Stimulated activated naive B cell treated with anti-CD40 and anti-IgM and Interleukin-4, amounts not matched to agents 10 μg/mL and 1 μg/mL and 100 μg/mL, for 72 hours (primary cell): Measurements from ENCODE around the gene BTBD16.

Experiments
- ATAC-seq, 2 donors: fragments of 150-1000 bp; cut with Tn5 transposase; replicated peaks; 2 replicates each; pipeline ENCODE4 v1.10.0; 2021; ENCODE audit warnings: moderate library complexity in 1 of 2
- DNase-seq: peaks from one replicate; pipeline ENCODE4 v3.0.0; 2021
- H3K27ac Mint-ChIP-seq: one replicate; pipeline ENCODE4 v1.8.0; 2022; ENCODE audit warnings: mild to moderate bottlenecking, mixed read lengths
- H3K27me3 Mint-ChIP-seq, 2 donors: one replicate each; pipeline ENCODE4 v1.8.0; 2022; ENCODE audit warnings: mixed read lengths in 2 of 2
- H3K36me3 Mint-ChIP-seq, 2 donors: one replicate each; pipeline ENCODE4 v1.8.0; 2022; ENCODE audit warnings: mixed read lengths in 2 of 2, mild to moderate bottlenecking in 1 of 2
- H3K4me1 Mint-ChIP-seq, 2 donors: one replicate each; pipeline ENCODE4 v1.8.0; 2022; ENCODE audit warnings: mixed read lengths in 2 of 2, mild to moderate bottlenecking in 1 of 2
- H3K4me3 Mint-ChIP-seq, 2 donors: one replicate each; pipeline ENCODE4 v1.8.0; 2022; ENCODE audit warnings: mild to moderate bottlenecking in 2 of 2, mixed read lengths in 2 of 2, moderate library complexity in 1 of 2
- H3K9me3 Mint-ChIP-seq, 2 donors: one replicate each; pipeline ENCODE4 v1.8.0; 2022; ENCODE audit warnings: mixed read lengths in 2 of 2, mild to moderate bottlenecking in 1 of 2

The BTBD16 gene

GRCh38 chr10:122255509-122256301, 15.4 kb upstream of the BTBD16 start:
- H3K4me1 Mint-ChIP-seq = no peaks in the 10 kb centered on the region
- H3K9me3 Mint-ChIP-seq = no peaks in the 10 kb centered on the region
- peaks cover 6 to 10% of the 10 kb centered on the region in 2 donors for H3K27me3 Mint-ChIP-seq
- ATAC-seq (no peak), DNase-seq (no peak)
- no peak overlapping the region for H3K4me3 Mint-ChIP-seq
- H3K27ac Mint-ChIP-seq = no peak overlapping the region
- H3K36me3 Mint-ChIP-seq = no peaks in the 10 kb centered on the region

DNA sequence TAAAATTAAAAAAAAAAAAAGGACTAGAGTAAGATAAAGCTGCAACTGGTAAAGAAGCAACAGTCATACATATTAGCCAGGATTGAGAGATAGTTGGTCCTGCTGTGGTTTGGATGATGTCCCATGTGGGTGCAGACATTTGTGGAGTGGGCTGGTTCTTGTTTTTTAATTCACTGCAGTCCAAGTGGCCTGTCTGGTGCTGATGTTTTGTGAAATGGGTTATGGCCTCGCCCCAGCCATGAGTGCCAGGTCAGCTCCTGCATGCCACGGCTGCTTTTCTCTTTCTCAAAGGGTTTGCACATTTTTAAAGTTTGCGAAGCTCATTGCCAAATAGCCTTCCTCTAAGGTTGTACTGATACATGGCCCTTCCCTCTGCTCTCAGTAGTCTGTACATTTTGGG, 14.1 kb upstream of the BTBD16 start:
- Mint-ChIP-seq H3K27me3 (peaks cover 6 to 10% of the 10 kb centered on the region in 2 donors), H3K9me3 (peaks cover 0 to 2% of the 10 kb centered on the region in 2 donors), H3K27ac (no peak overlapping the region), H3K4me1 (no peaks in the 10 kb centered on the region), H3K36me3 (no peaks in the 10 kb centered on the region), H3K4me3 (no peak overlapping the region)
- no peak for ATAC-seq
- DNase-seq = no peak

GRCh38 chr10:122258136-122259074, 12.7 kb upstream of the BTBD16 start:
- Mint-ChIP-seq H3K4me1 (no peaks in the 10 kb centered on the region), H3K36me3 (peaks cover 0 to 3% of the 10 kb centered on the region in 2 donors), H3K9me3 (peaks cover 5 to 7% of the 10 kb centered on the region in 2 donors), H3K27me3 (peaks cover 8 to 15% of the 10 kb centered on the region in 2 donors), H3K27ac (no peak overlapping the region), H3K4me3 (no peak overlapping the region)
- ATAC-seq = no peak
- DNase-seq = no peak

GRCh38 chr10:122259075-122259466, 12.0 kb upstream of the BTBD16 start:
- Mint-ChIP-seq H3K36me3 (peaks cover 0 to 4% of the 10 kb centered on the region in 2 donors), H3K9me3 (peaks cover 6 to 10% of the 10 kb centered on the region in 2 donors), H3K4me1 (no peaks in the 10 kb centered on the region), H3K27ac (no peak overlapping the region), H3K4me3 (no peak overlapping the region), H3K27me3 (peaks cover 15 to 22% of the 10 kb centered on the region in 2 donors)
- no peak for ATAC-seq
- DNase-seq = no peak

DNA sequence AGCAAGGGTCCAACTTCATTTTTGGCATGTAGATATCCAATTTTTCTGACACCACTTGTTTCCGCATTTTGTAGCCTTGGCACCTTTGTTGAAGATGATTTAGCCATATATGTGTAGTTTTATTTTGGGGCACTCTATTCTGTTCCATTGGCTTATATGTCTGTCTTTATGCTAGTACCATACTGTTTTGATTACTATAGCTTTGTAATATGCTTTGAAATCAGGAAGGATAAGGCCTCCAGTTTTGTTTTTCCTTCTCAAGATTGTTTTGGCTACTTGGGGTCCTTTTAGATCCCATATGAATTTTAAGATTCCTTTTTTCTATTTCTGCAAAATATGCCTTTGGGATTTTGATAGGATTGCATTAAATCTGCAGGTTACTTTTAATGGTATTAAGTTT, 9.5 kb upstream of the BTBD16 start:
- ATAC-seq (no peak), DNase-seq (no peak)
- Mint-ChIP-seq H3K9me3 (peaks cover 6 to 10% of the 10 kb centered on the region in 2 donors), H3K27me3 (peaks cover 17 to 30% of the 10 kb centered on the region in 2 donors), H3K4me1 (no peaks in the 10 kb centered on the region), H3K27ac (no peak overlapping the region), H3K36me3 (peaks cover 0 to 4% of the 10 kb centered on the region in 2 donors), H3K4me3 (no peak overlapping the region)

- ATAC-seq = no peak
- no peak overlapping the region for H3K27ac Mint-ChIP-seq
Observed at GRCh38 chr10:122263971-122264370, 7.1 kb upstream of the BTBD16 start.

DNA sequence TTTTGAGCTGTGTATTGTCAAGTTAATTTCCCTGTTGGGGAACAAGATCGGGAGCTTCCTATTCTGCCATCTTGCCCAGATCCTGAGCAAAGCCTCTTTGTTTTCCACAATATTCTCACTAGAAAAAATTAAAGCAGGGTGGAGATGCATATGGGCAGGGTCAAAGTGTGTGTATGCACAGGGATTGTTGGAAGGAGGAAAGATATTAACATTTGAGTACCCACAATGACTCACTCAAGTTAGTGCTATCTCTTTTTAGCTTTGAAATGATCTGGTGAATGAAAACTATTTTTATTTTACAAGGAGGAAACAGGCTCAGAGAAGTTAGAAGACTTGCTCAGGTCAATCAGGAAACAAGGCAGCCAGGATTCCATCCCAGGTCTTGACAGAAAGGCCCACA, 6.7 kb upstream of the BTBD16 start:
- Mint-ChIP-seq H3K27me3 (peaks cover 20 to 39% of the 10 kb centered on the region in 2 donors), H3K4me1 (no peaks in the 10 kb centered on the region), H3K9me3 (peaks cover 6 to 10% of the 10 kb centered on the region in 2 donors), H3K4me3 (no peak overlapping the region), H3K36me3 (peaks cover 0 to 4% of the 10 kb centered on the region in 2 donors), H3K27ac (no peak overlapping the region)
- DNase-seq = no peak
- ATAC-seq = no peak

More at GRCh38 chr10:122263971-122264370, 7.1 kb upstream of the BTBD16 start:
- DNase-seq = no peak
- Mint-ChIP-seq H3K4me1 (no peaks in the 10 kb centered on the region), H3K36me3 (peaks cover 0 to 4% of the 10 kb centered on the region in 2 donors), H3K27me3 (peaks cover 23 to 37% of the 10 kb centered on the region in 2 donors), H3K9me3 (peaks cover 6 to 10% of the 10 kb centered on the region in 2 donors), H3K4me3 (no peak overlapping the region)

GRCh38 chr10:122264931-122265330, 6.2 kb upstream of the BTBD16 start:
- Mint-ChIP-seq H3K4me1 (no peaks in the 10 kb centered on the region), H3K4me3 (no peak overlapping the region), H3K27ac (no peak overlapping the region), H3K36me3 (peaks cover 0 to 4% of the 10 kb centered on the region in 2 donors), H3K9me3 (peaks cover 6 to 10% of the 10 kb centered on the region in 2 donors), H3K27me3 (peaks cover 23 to 39% of the 10 kb centered on the region in 2 donors)
- DNase-seq (no peak), ATAC-seq (no peak)

- DNase-seq = no peak
- H3K27ac Mint-ChIP-seq = no peak overlapping the region
- peaks cover 23 to 40% of the 10 kb centered on the region in 2 donors for H3K27me3 Mint-ChIP-seq
- no peak overlapping the region for H3K4me3 Mint-ChIP-seq
- no peak for ATAC-seq
- H3K9me3 Mint-ChIP-seq = peaks cover 6 to 10% of the 10 kb centered on the region in 2 donors
- no peaks in the 10 kb centered on the region for H3K4me1 Mint-ChIP-seq
- H3K36me3 Mint-ChIP-seq = peaks cover 0 to 4% of the 10 kb centered on the region in 2 donors
Observed at GRCh38 chr10:122265896-122266295, 5.2 kb upstream of the BTBD16 start.

- peak; percentile 87 to 94 for ATAC-seq
- peak; percentile 27 for DNase-seq
- peaks cover 4 to 6% of the 10 kb centered on the region in 2 donors for H3K9me3 Mint-ChIP-seq
- H3K27me3 Mint-ChIP-seq = peaks cover 27 to 38% of the 10 kb centered on the region in 2 donors
- H3K4me3 Mint-ChIP-seq = no peak overlapping the region
- no peak overlapping the region for H3K27ac Mint-ChIP-seq
- H3K36me3 Mint-ChIP-seq = peaks cover 0 to 4% of the 10 kb centered on the region in 2 donors
- H3K4me1 Mint-ChIP-seq = no peaks in the 10 kb centered on the region
Observed at GRCh38 chr10:122267849-122268737, 3.0 kb upstream of the BTBD16 start.

DNA sequence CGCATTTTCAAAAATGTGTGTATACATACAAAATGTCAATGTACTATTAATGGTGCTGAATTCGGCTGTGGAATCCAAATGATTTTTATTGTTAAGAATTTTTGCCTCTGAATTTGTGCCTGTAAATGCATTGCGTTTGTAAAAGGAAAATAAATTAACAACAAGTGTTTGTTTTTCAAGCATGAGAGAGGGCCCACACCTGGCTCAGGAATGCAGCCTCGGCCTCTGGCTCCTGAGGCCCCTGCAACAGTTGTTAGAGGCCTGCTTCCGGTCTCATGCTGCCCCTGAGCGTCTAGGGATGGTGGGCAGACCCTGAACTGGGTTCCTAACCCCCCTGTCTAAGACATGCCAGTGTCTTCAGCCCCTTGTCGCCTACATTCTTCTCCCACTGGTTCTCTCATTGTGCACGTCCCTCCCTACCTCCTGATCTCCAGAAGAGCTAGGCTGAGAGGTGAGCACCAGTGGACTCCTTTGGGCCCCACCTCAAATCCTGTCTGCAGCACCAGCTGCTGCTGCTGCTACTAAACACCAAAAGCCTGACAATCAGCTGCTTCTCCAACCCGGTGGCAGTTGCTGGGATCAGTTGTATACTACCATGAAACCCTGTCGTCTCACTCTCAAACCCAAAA, 1.9 kb upstream of the BTBD16 start:
- no peaks in the 10 kb centered on the region for H3K4me1 Mint-ChIP-seq
- H3K9me3 Mint-ChIP-seq = no peaks in the 10 kb centered on the region
- no peak for DNase-seq
- no peak for ATAC-seq
- no peak overlapping the region for H3K4me3 Mint-ChIP-seq
- peaks cover 18 to 30% of the 10 kb centered on the region in 2 donors for H3K27me3 Mint-ChIP-seq
- H3K36me3 Mint-ChIP-seq = no peaks in the 10 kb centered on the region
- H3K27ac Mint-ChIP-seq = no peak overlapping the region

DNA sequence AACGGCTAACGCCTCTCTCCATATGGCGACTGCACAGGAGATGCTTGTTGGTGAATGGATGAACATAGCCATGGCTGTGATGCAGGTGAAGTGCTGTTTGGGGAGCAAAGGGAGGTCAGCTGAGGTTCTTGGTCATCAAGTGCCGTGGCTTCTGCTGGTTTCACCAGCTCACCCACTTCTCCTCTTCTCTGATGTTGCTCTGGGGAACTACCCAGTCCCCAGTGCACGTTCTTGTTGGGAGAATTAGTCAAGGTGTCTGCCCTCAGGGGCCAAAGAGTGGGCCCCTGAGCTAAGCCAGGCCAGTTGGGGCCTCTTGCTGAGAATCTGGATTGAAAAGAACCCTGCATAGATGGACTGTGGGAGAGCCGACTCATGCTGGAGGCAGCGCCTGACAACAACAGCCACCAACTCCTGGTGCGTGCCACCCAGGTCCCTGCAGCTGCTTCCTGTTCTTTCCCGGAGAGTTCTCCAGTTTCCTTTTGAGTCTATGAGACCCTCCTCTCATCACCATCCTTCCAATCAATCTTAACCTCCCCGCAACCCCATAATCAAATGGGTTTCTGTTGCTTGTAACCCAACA, 3.0 kb downstream of the BTBD16 start:
- H3K4me1 Mint-ChIP-seq = no peaks in the 10 kb centered on the region
- ATAC-seq (no peak), DNase-seq (no peak)
- no peak overlapping the region for H3K27ac Mint-ChIP-seq
- H3K4me3 Mint-ChIP-seq = no peak overlapping the region
- peaks cover 0 to 2% of the 10 kb centered on the region in 2 donors for H3K9me3 Mint-ChIP-seq
- H3K27me3 Mint-ChIP-seq = peaks cover 18 to 26% of the 10 kb centered on the region in 2 donors
- H3K36me3 Mint-ChIP-seq = no peaks in the 10 kb centered on the region

- H3K27ac Mint-ChIP-seq = no peak overlapping the region
Observed at GRCh38 chr10:122276611-122277208, 5.6 kb downstream of the BTBD16 start.

More at GRCh38 chr10:122276611-122277208, 5.6 kb downstream of the BTBD16 start:
- H3K4me1 Mint-ChIP-seq = peaks cover 0 to 2% of the 10 kb centered on the region in 2 donors
- DNase-seq (no peak), ATAC-seq (no peak)
- peaks cover 26 to 30% of the 10 kb centered on the region in 2 donors for H3K27me3 Mint-ChIP-seq
- no peaks in the 10 kb centered on the region for H3K36me3 Mint-ChIP-seq
- H3K4me3 Mint-ChIP-seq = no peak overlapping the region
- H3K9me3 Mint-ChIP-seq = peaks cover 0 to 2% of the 10 kb centered on the region in 2 donors
